HEK293 (cell line): Measurements from ENCODE around the gene ICOS.

ENCODE experiments used
- CTCF ChIA-PET: fragments of 350-600 bp; formaldehyde crosslinking; extraction: SDS; loops from one replicate; lab custom pipeline; 2021; ENCODE audit warnings: antibody characterized with exemption; lab: Yijun Ruan, JAX
- POLR2A ChIA-PET: fragments of 300-600 bp; formaldehyde crosslinking; extraction: SDS; loops from one replicate; lab custom pipeline; 2020; ENCODE audit warnings: antibody characterized with exemption, inconsistent platforms; lab: Yijun Ruan, JAX
- H3K27ac ChIP-seq: fragments of 200-500 bp; sonication (Bioruptor generic); 2 replicates; pipeline ENCODE4 v1.5.1; 2014; ENCODE audit warnings: low read depth, low read length, control low read depth, inconsistent platforms; ENCODE audit errors: extremely low read depth
- H3K36me3 ChIP-seq, 2 experiments: fragments of 200-500 bp in 1 of 2; sonication (Bioruptor generic) in 1 of 2; 1 replicate in 1 of 2; 2 replicates in 1 of 2; pipeline ENCODE4 v1.5.1; 2014 to 2017; ENCODE audit warnings: inconsistent platforms in 2 of 2, low read length in 2 of 2; ENCODE audit not compliant: control insufficient read depth in 2 of 2, insufficient read depth in 1 of 2
- H3K4me1 ChIP-seq: fragments of 200-500 bp; sonication (Bioruptor generic); 2 replicates; pipeline ENCODE4 v1.5.1; 2014; ENCODE audit warnings: mild to moderate bottlenecking, low read length, inconsistent platforms; ENCODE audit not compliant: control insufficient read depth, insufficient read depth
- H3K4me3 ChIP-seq: 2 replicates; pipeline ENCODE4 v1.5.1; 2011; ENCODE audit warnings: low read depth, mild to moderate bottlenecking, control low read depth, low read length, moderate library complexity
- H3K9me3 ChIP-seq: fragments of 200-500 bp; sonication (Bioruptor generic); 2 replicates; pipeline ENCODE4 v1.5.1; 2014; ENCODE audit warnings: low read depth, low read length, inconsistent platforms; ENCODE audit not compliant: control insufficient read depth, insufficient read depth
- HOXD13 ChIP-seq: sonication (generic); formaldehyde crosslinking; IDR thresholded peaks from 2 replicates; pipeline ENCODE4 v1.8.0; 2022; ENCODE audit warnings: missing genetic modification reagents, borderline replicate concordance
- ZFP37 ChIP-seq: fragments of 450-650 bp; formaldehyde crosslinking; IDR thresholded peaks from 2 replicates; pipeline ENCODE4 v1.5.1; 2016; ENCODE audit warnings: missing biosample characterization, missing genetic modification characterization
- ZIC2 ChIP-seq: fragments of 450-650 bp; formaldehyde crosslinking; IDR thresholded peaks from 2 replicates; pipeline ENCODE4 v1.5.1; 2016; ENCODE audit warnings: missing biosample characterization, missing genetic modification characterization
- ZNF211 ChIP-seq: fragments of 450-650 bp; formaldehyde crosslinking; IDR thresholded peaks from 2 replicates; pipeline ENCODE4 v1.5.1; 2016; ENCODE audit warnings: low read depth, missing biosample characterization, missing genetic modification characterization
- ZNF221 ChIP-seq: fragments of 450-650 bp; formaldehyde crosslinking; IDR thresholded peaks from 2 replicates; pipeline ENCODE4 v1.5.1; 2017; ENCODE audit warnings: missing biosample characterization, missing genetic modification characterization, borderline replicate concordance
- ZNF223 ChIP-seq: fragments of 450-650 bp; formaldehyde crosslinking; IDR thresholded peaks from 2 replicates; pipeline ENCODE4 v1.5.1; 2016; ENCODE audit warnings: missing biosample characterization, missing genetic modification characterization
- ZNF416 ChIP-seq: fragments of 450-650 bp; formaldehyde crosslinking; IDR thresholded peaks from 2 replicates; pipeline ENCODE4 v1.5.1; 2016; ENCODE audit warnings: missing biosample characterization, missing genetic modification characterization
- ZNF426 ChIP-seq: fragments of 450-650 bp; formaldehyde crosslinking; IDR thresholded peaks from 2 replicates; pipeline ENCODE4 v1.5.1; 2017; ENCODE audit warnings: missing biosample characterization, missing genetic modification characterization, mild to moderate bottlenecking, inconsistent platforms, moderate library complexity
- ZNF548 ChIP-seq: fragments of 450-650 bp; formaldehyde crosslinking; IDR thresholded peaks from 2 replicates; pipeline ENCODE4 v1.5.1; 2016; ENCODE audit warnings: missing biosample characterization, missing genetic modification characterization
- ZNF621 ChIP-seq: fragments of 450-650 bp; formaldehyde crosslinking; IDR thresholded peaks from 2 replicates; pipeline ENCODE4 v1.5.1; 2017; ENCODE audit warnings: missing biosample characterization, missing genetic modification characterization
- ZNF664 ChIP-seq: fragments of 450-650 bp; formaldehyde crosslinking; IDR thresholded peaks from 2 replicates; pipeline ENCODE4 v1.5.1; 2016; ENCODE audit warnings: missing biosample characterization, missing genetic modification characterization
- ZSCAN23 ChIP-seq: fragments of 450-650 bp; formaldehyde crosslinking; IDR thresholded peaks from 2 replicates; pipeline ENCODE4 v1.5.1; 2016; ENCODE audit warnings: missing biosample characterization, missing genetic modification characterization
- ZSCAN30 ChIP-seq: fragments of 450-650 bp; IDR thresholded peaks from 2 replicates; pipeline ENCODE4 v1.5.1; 2018; ENCODE audit warnings: missing biosample characterization, mild to moderate bottlenecking, missing genetic modification characterization, moderate library complexity
- TF ChIP-seq, protein P1 (sequence below): fragments of 450-650 bp; formaldehyde crosslinking; IDR thresholded peaks from 2 replicates; pipeline ENCODE4 v1.5.1; 2016; ENCODE audit warnings: missing biosample characterization, missing genetic modification characterization
- TF ChIP-seq, protein P2 (sequence below): fragments of 450-650 bp; formaldehyde crosslinking; IDR thresholded peaks from 2 replicates; pipeline ENCODE4 v1.5.1; 2016; ENCODE audit warnings: missing biosample characterization, missing genetic modification characterization, borderline replicate concordance

Gene ICOS

DNA sequence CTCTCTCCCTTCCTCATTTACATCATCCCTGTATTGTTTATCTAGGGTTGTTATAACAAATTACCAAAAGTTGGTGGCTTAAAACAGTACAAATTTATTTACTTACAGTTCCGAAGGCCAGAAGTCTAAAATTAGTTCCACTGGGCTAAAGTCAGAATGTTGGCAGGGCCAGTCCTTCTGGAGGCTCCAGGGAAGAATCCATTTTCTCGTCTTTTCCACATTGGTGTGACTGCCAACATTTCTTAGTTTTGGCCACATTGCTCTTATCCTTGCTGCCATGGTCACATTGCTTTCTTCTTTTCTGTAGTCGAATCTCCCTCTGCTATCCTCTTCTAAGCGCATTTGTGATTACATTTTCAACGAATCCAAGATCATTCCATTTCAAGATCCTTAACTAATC, 34.7 kb downstream of the ICOS start:
- ChIA-PET CTCF (no interaction called here), POLR2A (no interaction called here)
- Histone ChIP-seq H3K27ac (no peak overlapping the region), H3K9me3 (no peaks in the 10 kb centered on the region; the same call in 1 of the 2 replicates)
- no peak for TF ChIP-seq ZNF223 (tag by site-specific recombination)
- TF ChIP-seq, protein P1, sequence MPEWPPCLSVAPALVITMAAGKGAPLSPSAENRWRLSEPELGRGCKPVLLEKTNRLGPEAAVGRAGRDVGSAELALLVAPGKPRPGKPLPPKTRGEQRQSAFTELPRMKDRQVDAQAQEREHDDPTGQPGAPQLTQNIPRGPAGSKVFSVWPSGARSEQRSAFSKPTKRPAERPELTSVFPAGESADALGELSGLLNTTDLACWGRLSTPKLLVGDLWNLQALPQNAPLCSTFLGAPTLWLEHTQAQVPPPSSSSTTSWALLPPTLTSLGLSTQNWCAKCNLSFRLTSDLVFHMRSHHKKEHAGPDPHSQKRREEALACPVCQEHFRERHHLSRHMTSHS (tag by site-specific recombination) = no peak
- TF ChIP-seq ZNF621 (tag by site-specific recombination) = no peak
- TF ChIP-seq, all 188 proteins: peak for 0
- Histone ChIP-seq H3K4me3 (no peak overlapping the region), H3K4me1 (no peaks in the 10 kb centered on the region), H3K36me3 (no peaks in the 10 kb centered on the region)

DNA sequence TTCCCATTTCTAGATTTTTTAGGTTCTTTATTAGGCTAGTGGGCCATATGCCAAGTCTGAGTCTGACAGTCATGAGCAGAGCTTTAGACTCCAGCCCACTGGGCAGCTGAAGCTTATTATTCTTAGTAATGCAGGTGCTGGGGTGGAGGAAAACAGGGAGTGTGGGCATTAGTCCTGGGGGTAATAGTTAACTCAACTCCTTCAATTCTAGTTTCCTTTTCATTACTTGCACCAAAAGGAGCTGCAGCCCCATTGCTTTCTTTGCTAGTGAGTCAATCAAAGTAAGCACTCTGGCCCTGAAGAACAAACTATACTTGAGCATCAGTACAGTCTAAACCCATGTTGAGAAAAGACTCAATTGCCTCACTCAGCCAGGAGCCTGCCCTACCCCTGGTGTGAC, 35.5 kb downstream of the ICOS start:
- no peaks in the 10 kb centered on the region for H3K36me3 ChIP-seq
- H3K4me3 ChIP-seq = no peak overlapping the region
- CTCF ChIA-PET = no interaction called here
- H3K4me1 ChIP-seq = no peaks in the 10 kb centered on the region
- no peaks in the 10 kb centered on the region; the same call in 1 of the 2 replicates for H3K9me3 ChIP-seq
- no peak for TF ChIP-seq ZNF211
- TF ChIP-seq ZIC2 (tag by site-specific recombination) = no peak
- TF ChIP-seq ZNF221 (tag by site-specific recombination) = no peak
- no peak for TF ChIP-seq ZFP37 (tag by site-specific recombination)
- no peak for TF ChIP-seq ZNF664 (tag by site-specific recombination)
- TF ChIP-seq, all 188 proteins: peak for 0
- POLR2A ChIA-PET = no interaction called here
- H3K27ac ChIP-seq = no peak overlapping the region

DNA sequence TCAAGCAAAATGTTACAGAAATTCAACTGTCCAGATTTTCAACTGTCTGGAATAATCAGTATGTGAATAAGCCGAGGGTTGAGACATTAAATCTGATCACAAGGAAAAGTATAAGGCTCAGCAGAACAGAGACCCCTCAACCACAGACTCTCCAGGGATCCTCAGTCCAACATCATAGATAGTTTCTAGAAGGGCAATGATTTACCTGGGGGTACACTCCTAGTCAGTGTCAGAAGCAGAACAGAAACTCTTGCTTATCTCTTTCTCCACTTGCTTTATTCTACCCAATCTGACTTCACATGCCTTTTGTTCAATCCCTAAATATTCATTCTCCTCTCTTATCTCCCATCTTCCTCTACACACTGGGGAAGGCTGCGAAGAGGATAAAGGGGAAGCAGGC, 36.4 kb downstream of the ICOS start:
- TF ChIP-seq ZSCAN30 (tag by site-specific recombination) (no peak), HOXD13 (CRISPR knock-in tag) (no peak), ZNF426 (no peak), ZSCAN23 (tag by site-specific recombination) (no peak), ZNF416 (tag by site-specific recombination) (no peak), ZNF548 (no peak)
- TF ChIP-seq, protein P2, sequence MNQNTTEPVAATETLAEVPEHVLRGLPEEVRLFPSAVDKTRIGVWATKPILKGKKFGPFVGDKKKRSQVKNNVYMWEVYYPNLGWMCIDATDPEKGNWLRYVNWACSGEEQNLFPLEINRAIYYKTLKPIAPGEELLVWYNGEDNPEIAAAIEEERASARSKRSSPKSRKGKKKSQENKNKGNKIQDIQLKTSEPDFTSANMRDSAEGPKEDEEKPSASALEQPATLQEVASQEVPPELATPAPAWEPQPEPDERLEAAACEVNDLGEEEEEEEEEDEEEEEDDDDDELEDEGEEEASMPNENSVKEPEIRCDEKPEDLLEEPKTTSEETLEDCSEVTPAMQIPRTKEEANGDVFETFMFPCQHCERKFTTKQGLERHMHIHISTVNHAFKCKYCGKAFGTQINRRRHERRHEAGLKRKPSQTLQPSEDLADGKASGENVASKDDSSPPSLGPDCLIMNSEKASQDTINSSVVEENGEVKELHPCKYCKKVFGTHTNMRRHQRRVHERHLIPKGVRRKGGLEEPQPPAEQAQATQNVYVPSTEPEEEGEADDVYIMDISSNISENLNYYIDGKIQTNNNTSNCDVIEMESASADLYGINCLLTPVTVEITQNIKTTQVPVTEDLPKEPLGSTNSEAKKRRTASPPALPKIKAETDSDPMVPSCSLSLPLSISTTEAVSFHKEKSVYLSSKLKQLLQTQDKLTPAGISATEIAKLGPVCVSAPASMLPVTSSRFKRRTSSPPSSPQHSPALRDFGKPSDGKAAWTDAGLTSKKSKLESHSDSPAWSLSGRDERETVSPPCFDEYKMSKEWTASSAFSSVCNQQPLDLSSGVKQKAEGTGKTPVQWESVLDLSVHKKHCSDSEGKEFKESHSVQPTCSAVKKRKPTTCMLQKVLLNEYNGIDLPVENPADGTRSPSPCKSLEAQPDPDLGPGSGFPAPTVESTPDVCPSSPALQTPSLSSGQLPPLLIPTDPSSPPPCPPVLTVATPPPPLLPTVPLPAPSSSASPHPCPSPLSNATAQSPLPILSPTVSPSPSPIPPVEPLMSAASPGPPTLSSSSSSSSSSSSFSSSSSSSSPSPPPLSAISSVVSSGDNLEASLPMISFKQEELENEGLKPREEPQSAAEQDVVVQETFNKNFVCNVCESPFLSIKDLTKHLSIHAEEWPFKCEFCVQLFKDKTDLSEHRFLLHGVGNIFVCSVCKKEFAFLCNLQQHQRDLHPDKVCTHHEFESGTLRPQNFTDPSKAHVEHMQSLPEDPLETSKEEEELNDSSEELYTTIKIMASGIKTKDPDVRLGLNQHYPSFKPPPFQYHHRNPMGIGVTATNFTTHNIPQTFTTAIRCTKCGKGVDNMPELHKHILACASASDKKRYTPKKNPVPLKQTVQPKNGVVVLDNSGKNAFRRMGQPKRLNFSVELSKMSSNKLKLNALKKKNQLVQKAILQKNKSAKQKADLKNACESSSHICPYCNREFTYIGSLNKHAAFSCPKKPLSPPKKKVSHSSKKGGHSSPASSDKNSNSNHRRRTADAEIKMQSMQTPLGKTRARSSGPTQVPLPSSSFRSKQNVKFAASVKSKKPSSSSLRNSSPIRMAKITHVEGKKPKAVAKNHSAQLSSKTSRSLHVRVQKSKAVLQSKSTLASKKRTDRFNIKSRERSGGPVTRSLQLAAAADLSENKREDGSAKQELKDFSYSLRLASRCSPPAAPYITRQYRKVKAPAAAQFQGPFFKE (tag by site-specific recombination) = no peak
- POLR2A ChIA-PET = no interaction called here

More for the DNA sequence above, 36.4 kb downstream of the ICOS start:
- Histone ChIP-seq H3K4me1 (no peaks in the 10 kb centered on the region), H3K4me3 (no peak overlapping the region), H3K9me3 (no peaks in the 10 kb centered on the region; the same call in 1 of the 2 replicates), H3K27ac (no peak overlapping the region), H3K36me3 (no peaks in the 10 kb centered on the region)
- CTCF ChIA-PET = no interaction called here
